Ovary (tissue), 9 donors: Measurements from ENCODE around the gene CCDC66. TPM values are rescaled to one million over a fixed set of nuclear protein-coding genes. Genes with fewer than 3 reads are reported as not detected.

Experiments used
- DNase-seq, 5 donors: peaks; one replicate each; pipeline ENCODE4 v3.0.0-alpha.2; 2019 to 2020
- H3K27ac ChIP-seq, 2 donors: fragments of 200-600 bp; one replicate each; pipeline versions ENCODE4 v1.5.1 to v1.8.0; 2019 to 2022
- H3K27me3 ChIP-seq: fragments of 200-600 bp; one replicate; pipeline ENCODE4 v1.8.0; 2022
- H3K36me3 ChIP-seq: fragments of 200-600 bp; sonication (generic); one replicate; pipeline ENCODE4 v1.5.1; 2019
- H3K4me1 ChIP-seq: one replicate; pipeline ENCODE4 v1.8.1; 2013; ENCODE audit warnings: mild to moderate bottlenecking, moderate library complexity; ENCODE audit not compliant: insufficient read depth
- H3K4me3 ChIP-seq: fragments of 200-600 bp; sonication (generic); one replicate; pipeline ENCODE4 v1.5.1; 2017
- H3K9me3 ChIP-seq, 2 donors: fragments of 200-600 bp in 1 of 2; sonication (generic) in 1 of 2; one replicate each; pipeline versions ENCODE4 v1.5.1 to v1.8.1; 2013 to 2019; ENCODE audit warnings: mild to moderate bottlenecking in 1 of 2, moderate library complexity in 1 of 2
- CTCF ChIP-seq, 3 donors: fragments of 450-650 bp in 2 of 3; fragments of 200-600 bp in 1 of 3; IDR thresholded peaks; one replicate each; pipeline versions ENCODE4 v1.5.1 to v1.8.0; 2016 to 2022; ENCODE audit warnings: antibody characterized with exemption in 3 of 3, mild to moderate bottlenecking in 1 of 3
- EP300 ChIP-seq: sonication (generic); formaldehyde crosslinking; IDR thresholded peaks from one replicate; pipeline ENCODE4 v1.6.1; 2017; ENCODE audit warnings: antibody characterized with exemption
- POLR2A ChIP-seq: fragments of 450-650 bp; IDR thresholded peaks from one replicate; pipeline ENCODE4 v1.6.1; 2017; ENCODE audit warnings: antibody characterized with exemption, mild to moderate bottlenecking, moderate library complexity
- WGBS, 3 donors: extraction: QIAGEN DNeasy Blood & Tissue Kit in 1 of 3; methylation state at CpG; one replicate each; pipeline versions ENCODE4 v1.1.5 to v1.1.7; 2013 to 2017; 5-methylcytosine and 5-hydroxymethylcytosine counted together
- intact Hi-C, 4 donors: fragments of 100-400 bp; cut with DNase I; formaldehyde crosslinking; loops; one replicate each; pipeline versions ENCODE4 v1.11.0 to v1.15.1; 2022 to 2023
- polyA plus RNA-seq, 2 donors: library from polyadenylated mRNA; stranded (reverse); fragments of 200-250 nt in 1 of 2; fragments of 350-450 nt in 1 of 2; fragmentation: Illumina TruSeq in 1 of 2; extraction: RNeasy Lipid Tissue Mini Kit (QIAGEN cat#74804) in 1 of 2; gene quantifications; one replicate each; pipeline ENCODE4 v1.2.3, GENCODE V29; 2013 to 2014
- total RNA-seq, 7 donors: library from RNA; depleted of rRNA in 2 of 7; stranded (reverse); fragments of >200 nt in 2 of 7; fragmentation: NEBNext Ultra II Directional in 3 of 7; extraction: Animal tissue kit (Norgen Biotek cat#: 25700) in 3 of 7; gene quantifications; one replicate each; pipeline versions ENCODE4 v1.1.0 to v1.2.4, GENCODE V29; 2016 to 2023
- donor health status: DM: no; HTN: no; CAD: no; lungs with moderate emphysema.
- donor health status: DM: no; HTN: no; CAD: no.
- donor health status: Bipolar disorder and iron deficiency.
- donor health status: DM: yes; HTN: yes; CAD: no.
- donor health status: DM: no; HTN: no; CAD: no.
- donor health status: DM: yes; HTN: yes; CAD: no.

Gene CCDC66
- total and polyA plus RNA-seq, 9 donors, result 13.0 to 45.7 (median 33.5) TPM

- 96 to 98% (median 97%) methylated on average over 2 of the region's 2 CpGs for WGBS, 3 donors
- Histone ChIP-seq H3K36me3 (no peaks in the 10 kb centered on the region), H3K4me3 (no peak overlapping the region), H3K9me3 (no peaks in the 10 kb centered on the region), H3K4me1 (no peaks in the 10 kb centered on the region), H3K27me3 (no peaks in the 10 kb centered on the region), H3K27ac (no peak overlapping the region)
- intact Hi-C loops, result no loop called here
- no peak for TF ChIP-seq POLR2A
- no peak for TF ChIP-seq EP300
- no peak for TF ChIP-seq CTCF (IDR thresholded peaks at IDR 0.05)
- no peak for DNase-seq
Measured at GRCh38 chr3:56664823-56665222, 107.8 kb downstream of the CCDC66 start.

GRCh38 chr3:56667973-56668579 lies 111.1 kb downstream of the CCDC66 start:
- WGBS, 3 donors, result 84 to 91% (median 85%) methylated on average over 3 of the region's 3 CpGs
- Histone ChIP-seq H3K4me1 (no peaks in the 10 kb centered on the region), H3K4me3 (no peak overlapping the region), H3K27me3 (no peaks in the 10 kb centered on the region), H3K27ac (no peak overlapping the region), H3K36me3 (no peaks in the 10 kb centered on the region), H3K9me3 (no peaks in the 10 kb centered on the region)
- no peak for DNase-seq
- TF ChIP-seq CTCF (IDR thresholded peaks at IDR 0.05) (no peak), POLR2A (no peak)
- intact Hi-C loops, result loop anchor here in 1 of 4 donors (2.0 kb wide), 1 partner anchor 57 kb away; no protein-coding TSS in a partner anchor

Other genes with a start within 250 kb of the CCDC66 start
- 1 to 10 TPM; 2.1 to 9.4 (median 6.0) TPM for gene ERC2, start 88.7 kb upstream of the CCDC66 start, total RNA-seq
- 1 to 10 TPM; 1.2 to 1.3 TPM for gene ERC2, start 88.7 kb upstream of the CCDC66 start, polyA plus RNA-seq
- 10 to 100 TPM; 59.6 to 95.5 (median 66.1) TPM for gene TASOR, start 126.1 kb downstream of the CCDC66 start, total RNA-seq
- gene TASOR, start 126.1 kb downstream of the CCDC66 start, polyA plus RNA-seq, result 10 to 100 TPM; 27.3 to 40.7 TPM
- 10 to 100 TPM; 23.5 to 48.1 (median 39.5) TPM for gene ARHGEF3, start 244.8 kb downstream of the CCDC66 start, total RNA-seq
- 10 to 100 TPM; 23.9 to 48.2 TPM for gene ARHGEF3, start 244.8 kb downstream of the CCDC66 start, polyA plus RNA-seq